Aorta (tissue), 5 donors: Measurements from ENCODE around the gene CLCN3. TPM values are rescaled to one million over a fixed set of nuclear protein-coding genes. Genes with fewer than 3 reads are reported as not detected.

Source experiments
- ATAC-seq: fragments of 200-7000 bp; cut with Tn5 transposase; one replicate; pipeline ENCODE4 v1.9.1; 2022; ENCODE audit warnings: moderate library complexity; ENCODE audit not compliant: low FRiP score
- DNase-seq, 2 donors: peaks; one replicate each; pipeline ENCODE4 v3.0.0-alpha.2; 2020
- H3K27ac ChIP-seq, 2 donors: one replicate each; pipeline ENCODE4 v1.5.1; 2013; ENCODE audit warnings: low read length in 2 of 2, mild to moderate bottlenecking in 2 of 2, moderate library complexity in 2 of 2, control low read depth in 1 of 2, inconsistent platforms in 1 of 2, low read depth in 1 of 2
- H3K27me3 ChIP-seq, 2 donors: one replicate each; pipeline ENCODE4 v1.6.1; 2013; ENCODE audit warnings: control low read depth in 1 of 2, low read length in 1 of 2, mild to moderate bottlenecking in 1 of 2, moderate library complexity in 1 of 2; ENCODE audit not compliant: insufficient read depth in 2 of 2, control insufficient read depth in 1 of 2
- H3K36me3 ChIP-seq, 2 donors: one replicate each; pipeline ENCODE4 v1.6.1; 2013; ENCODE audit warnings: control low read depth in 1 of 2, low read length in 1 of 2, mild to moderate bottlenecking in 1 of 2; ENCODE audit not compliant: insufficient read depth in 2 of 2, control insufficient read depth in 1 of 2
- H3K4me1 ChIP-seq, 2 donors: one replicate each; pipeline ENCODE4 v1.6.1; 2013; ENCODE audit warnings: low read length in 2 of 2, control low read depth in 1 of 2, mild to moderate bottlenecking in 1 of 2, moderate library complexity in 1 of 2; ENCODE audit not compliant: insufficient read depth in 2 of 2, control insufficient read depth in 1 of 2
- H3K4me3 ChIP-seq, 2 donors: one replicate each; pipeline ENCODE4 v1.5.1; 2013; ENCODE audit warnings: low read length in 2 of 2, control low read depth in 1 of 2, mild to moderate bottlenecking in 1 of 2
- H3K9me3 ChIP-seq: one replicate; pipeline ENCODE4 v1.6.1; 2013; ENCODE audit warnings: mild to moderate bottlenecking, low read length; ENCODE audit not compliant: control insufficient read depth
- WGBS, 2 donors: extraction: QIAGEN DNeasy Blood & Tissue Kit; methylation state at CpG; one replicate each; pipeline ENCODE4 v1.1.7; 2013; 5-methylcytosine and 5-hydroxymethylcytosine counted together
- intact Hi-C, 2 donors: fragments of 100-400 bp; cut with DNase I; formaldehyde crosslinking; loops; one replicate each; pipeline versions ENCODE4 v1.14.2 to v1.15.0; 2022
- polyA plus RNA-seq, 2 donors: library from polyadenylated mRNA; stranded (reverse); fragments of 200-250 nt; gene quantifications; one replicate each; pipeline ENCODE4 v1.2.3, GENCODE V29; 2013
- total RNA-seq, 2 donors: library from RNA; stranded (reverse); fragmentation: NEBNext Ultra II Directional; extraction: Animal tissue kit (Norgen Biotek cat#: 25700); gene quantifications; one replicate each; pipeline ENCODE4 v1.2.1, GENCODE V29; 2021
- donor health status: healthy with polysubstance abuse.
- donor health status: Bipolar disorder and iron deficiency.
- donor health status: DM: no; HTN: no; CAD: no.
- donor health status: DM: no; HTN: no; CAD: no.
- donor health status: DM: yes; HTN: yes; CAD: no.

Gene CLCN3
- total and polyA plus RNA-seq, 4 donors = 4.9 to 29.1 (median 12.3) TPM

- peak overlapping the region; percentile 58 to 99 for H3K4me3 ChIP-seq
- DNase-seq (no peak), ATAC-seq (no peak)
- H3K9me3 ChIP-seq = no peaks in the 10 kb centered on the region
- H3K36me3 ChIP-seq = no peaks in the 10 kb centered on the region
- H3K27ac ChIP-seq = peak overlapping the region in 1 of 2 donors; percentile 2
- H3K4me1 ChIP-seq = peaks cover 6 to 8% of the 10 kb centered on the region in 2 donors
- intact Hi-C loops = loop anchor here (10.0 kb wide), 2 partner anchors 132 to 142 kb away; partner anchors contain the start of genes CLCN3 (in 1 of the 2) and NEK1 (in 1 of the 2)
- WGBS, 2 donors = 1% methylated on average over 13 of the region's 13 CpGs
- H3K27me3 ChIP-seq = no peaks in the 10 kb centered on the region
Measured at GRCh38 chr4:169756971-169757574, 136.7 kb downstream of the CLCN3 start.

DNA sequence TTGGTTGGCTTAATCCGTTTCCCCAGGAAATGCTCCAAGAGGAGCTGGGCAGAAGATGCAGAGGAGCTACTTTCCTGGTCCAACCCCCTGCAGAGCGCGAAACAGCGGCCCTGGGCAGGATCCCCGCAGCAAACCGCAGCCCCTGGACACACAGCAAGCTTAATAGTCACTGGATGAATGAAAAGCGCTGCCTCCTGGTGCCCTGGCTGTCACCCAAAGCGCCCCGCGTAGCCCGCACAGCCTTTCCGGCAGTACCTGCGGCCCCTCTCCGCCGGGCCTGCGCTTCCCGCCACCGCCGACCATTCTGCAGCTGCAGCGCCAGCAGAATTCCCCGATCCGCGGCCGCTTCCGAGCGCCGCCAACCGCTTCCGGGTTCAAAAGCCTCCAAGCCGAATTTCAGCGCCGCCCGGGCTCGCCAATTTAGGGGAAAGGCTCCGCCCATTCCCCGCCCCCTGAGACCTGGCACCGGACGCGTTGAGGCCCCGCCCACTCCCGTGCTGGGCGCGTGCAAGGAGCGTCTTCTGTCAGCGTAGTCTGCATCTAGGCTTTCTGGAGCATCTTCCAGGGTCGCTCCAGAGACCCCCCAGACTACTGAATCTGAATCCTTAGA, 137.3 kb downstream of the CLCN3 start, which contains the start of gene HPF1:
TSS of gene HPF1 (minus strand) at position 370 of the 610 bp plus-strand sequence. CDS start at position 303, 67 bp downstream.
- 0% methylated on average over 44 to 46 of the region's 46 CpGs for WGBS, 2 donors
- Histone ChIP-seq H3K9me3 (no peaks in the 10 kb centered on the region), H3K27me3 (no peaks in the 10 kb centered on the region), H3K36me3 (no peaks in the 10 kb centered on the region), H3K4me1 (peaks cover 6 to 8% of the 10 kb centered on the region in 2 donors), H3K27ac (peak within 1 kb of the TSS in 1 of 2 donors; percentile 14), H3K4me3 (peak within 1 kb of the TSS; percentile 58 to 99)
- ATAC-seq (peak; percentile 96), DNase-seq (peak; percentile 95 to 98)
- intact Hi-C loops = loop anchor here (10.0 kb wide), 2 partner anchors 133 to 143 kb away; partner anchors contain the start of genes CLCN3 (in 1 of the 2) and NEK1 (in 1 of the 2)

DNA sequence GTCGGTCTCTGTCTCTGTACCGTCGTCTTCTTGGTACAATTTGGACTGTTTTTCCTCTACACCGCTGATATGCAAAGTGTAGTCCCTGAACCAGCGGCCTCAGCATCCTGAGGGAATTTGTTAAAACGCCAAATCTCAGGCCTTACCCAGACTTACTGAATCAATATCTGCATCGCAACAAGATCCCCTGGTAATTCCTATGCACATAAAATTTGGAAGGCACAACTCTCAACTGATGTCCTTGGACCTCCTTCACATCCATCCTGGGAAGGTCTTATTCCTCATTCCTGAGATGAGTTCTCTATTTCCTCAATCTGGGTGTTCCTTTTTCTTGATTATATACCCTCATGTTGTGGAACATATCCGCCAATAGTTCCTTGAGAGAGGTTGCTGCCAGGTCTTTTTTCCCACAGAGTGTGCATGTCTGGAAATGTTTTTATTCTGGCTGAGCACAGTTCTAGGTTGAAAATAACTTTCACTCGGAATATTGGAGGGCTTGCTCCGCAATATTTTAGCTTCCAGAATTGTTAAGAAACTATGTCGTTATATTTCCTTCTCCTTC, 138.1 kb downstream of the CLCN3 start:
- DNase-seq = no peak
- H3K4me1 ChIP-seq = peaks cover 6 to 8% of the 10 kb centered on the region in 2 donors
- no peaks in the 10 kb centered on the region for H3K27me3 ChIP-seq
- H3K36me3 ChIP-seq = no peaks in the 10 kb centered on the region
- intact Hi-C loops = loop anchor here (10.0 kb wide), 2 partner anchors 134 to 144 kb away; partner anchors contain the start of genes CLCN3 (in 1 of the 2) and NEK1 (in 1 of the 2)
- ATAC-seq = peak; percentile 45
- 5 to 9% methylated on average over 11 of the region's 11 CpGs for WGBS, 2 donors
- peak overlapping the region in 1 of 2 donors; percentile 14 for H3K27ac ChIP-seq
- H3K4me3 ChIP-seq = peak overlapping the region; percentile 45 to 99
- H3K9me3 ChIP-seq = no peaks in the 10 kb centered on the region

DNA sequence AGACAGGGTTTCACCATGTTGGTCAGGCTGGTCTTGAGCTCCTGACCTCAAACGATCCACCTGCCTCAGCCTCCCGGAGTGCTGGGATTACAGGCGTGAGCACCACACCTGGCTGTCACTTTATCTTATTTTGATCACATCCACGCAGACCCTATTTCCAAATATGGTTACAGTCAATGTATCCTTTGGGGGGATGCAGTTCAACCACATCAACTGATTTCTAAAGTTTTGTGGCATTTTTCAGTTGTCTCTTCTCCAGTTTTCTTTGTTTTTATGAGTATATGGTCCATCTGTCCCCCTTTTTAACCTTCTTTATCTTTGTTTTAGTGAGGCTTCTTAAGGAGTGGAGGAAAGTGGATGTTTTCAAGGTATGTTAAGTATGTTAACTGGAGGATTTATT, 141.5 kb downstream of the CLCN3 start:
- 67 to 68% methylated on average over 4 of the region's 4 CpGs for WGBS, 2 donors
- Histone ChIP-seq H3K4me1 (peaks cover 2 to 3% of the 10 kb centered on the region in 2 donors), H3K36me3 (no peaks in the 10 kb centered on the region), H3K27ac (no peak overlapping the region), H3K27me3 (no peaks in the 10 kb centered on the region), H3K4me3 (no peak overlapping the region), H3K9me3 (no peaks in the 10 kb centered on the region)
- ATAC-seq = no peak
- intact Hi-C loops = no loop called here
- no peak for DNase-seq

- H3K4me1 ChIP-seq = no peaks in the 10 kb centered on the region
- no peak for ATAC-seq
- no peaks in the 10 kb centered on the region for H3K27me3 ChIP-seq
- H3K36me3 ChIP-seq = no peaks in the 10 kb centered on the region
- H3K27ac ChIP-seq = no peak overlapping the region
- intact Hi-C loops = no loop called here
- DNase-seq = no peak
- WGBS, 2 donors = 72 to 74% methylated on average over 2 of the region's 2 CpGs
- H3K4me3 ChIP-seq = no peak overlapping the region
- no peaks in the 10 kb centered on the region for H3K9me3 ChIP-seq
Measured at GRCh38 chr4:169765835-169766234, 145.5 kb downstream of the CLCN3 start.

GRCh38 chr4:169766741-169767140, 146.4 kb downstream of the CLCN3 start:
- no peaks in the 10 kb centered on the region for H3K4me1 ChIP-seq
- H3K9me3 ChIP-seq = no peaks in the 10 kb centered on the region
- no peaks in the 10 kb centered on the region for H3K27me3 ChIP-seq
- 87 to 92% methylated on average over 3 of the region's 3 CpGs for WGBS, 2 donors
- no peaks in the 10 kb centered on the region for H3K36me3 ChIP-seq
- no peak overlapping the region for H3K4me3 ChIP-seq
- intact Hi-C loops = no loop called here
- DNase-seq (no peak), ATAC-seq (no peak)
- no peak overlapping the region for H3K27ac ChIP-seq

DNA sequence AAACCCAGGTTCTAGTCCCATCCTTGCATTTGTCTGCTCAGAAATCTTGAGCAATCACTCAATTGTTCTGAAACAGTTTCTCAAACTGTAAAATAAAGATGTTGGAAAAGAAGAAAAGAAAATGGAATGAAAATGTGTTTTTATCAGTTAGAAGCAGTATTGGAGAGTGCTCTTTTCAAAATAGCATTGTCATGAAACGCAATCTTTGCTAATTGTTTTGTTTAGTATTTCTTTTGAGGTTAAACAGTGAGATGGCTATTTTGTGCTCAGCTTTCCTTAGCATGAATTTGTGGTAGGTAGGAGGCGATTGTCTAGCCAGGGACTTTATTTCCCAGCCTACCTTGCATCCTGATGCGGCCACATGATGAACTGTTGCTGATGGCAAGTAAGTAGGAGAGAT, 148.0 kb downstream of the CLCN3 start:
- DNase-seq (no peak), ATAC-seq (no peak)
- Histone ChIP-seq H3K4me3 (no peak overlapping the region), H3K4me1 (no peaks in the 10 kb centered on the region), H3K27ac (no peak overlapping the region), H3K36me3 (no peaks in the 10 kb centered on the region), H3K9me3 (no peaks in the 10 kb centered on the region), H3K27me3 (no peaks in the 10 kb centered on the region)
- 89 to 91% methylated on average over 3 of the region's 3 CpGs for WGBS, 2 donors
- intact Hi-C loops = no loop called here

DNA sequence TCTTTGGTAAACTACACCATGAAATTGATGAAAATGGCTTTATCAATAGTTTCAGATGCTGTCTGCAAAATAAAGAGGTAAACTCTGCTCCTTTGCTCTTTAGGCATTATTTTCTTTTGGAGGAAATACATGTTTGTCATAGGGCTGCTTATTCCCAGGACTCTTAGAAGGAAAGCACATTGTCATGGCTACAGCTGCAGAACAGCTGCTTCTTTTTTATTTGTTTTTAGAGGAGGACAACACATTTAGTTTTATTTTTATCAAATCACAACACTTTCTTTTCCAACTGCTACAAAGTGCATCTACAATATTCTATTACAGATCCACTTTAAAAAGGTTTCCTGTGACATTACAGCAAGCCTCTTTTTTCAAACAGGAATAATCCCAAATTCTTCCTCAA, 150.0 kb downstream of the CLCN3 start:
- H3K27ac ChIP-seq = no peak overlapping the region
- intact Hi-C loops = no loop called here
- peaks cover 0 to 2% of the 10 kb centered on the region in 2 donors for H3K27me3 ChIP-seq
- H3K9me3 ChIP-seq = no peaks in the 10 kb centered on the region
- H3K4me3 ChIP-seq = no peak overlapping the region
- ATAC-seq (no peak), DNase-seq (no peak)
- H3K4me1 ChIP-seq = no peaks in the 10 kb centered on the region
- no peaks in the 10 kb centered on the region for H3K36me3 ChIP-seq
